Stimulated activated naive CD8-positive, alpha-beta T cell treated with anti-CD3 and anti-CD28 coated beads, Interleukin-15, Interleukin-2, amounts not matched to agents 100 ng/mL and 50 ng/mL, for 24 hours (primary cell): ENCODE measurements around the gene LILRB3.
"Not testable (repeated sequence)": the region's sequence is repeated elsewhere in the genome, so short reads cannot be mapped to it uniquely, and the experiment has no call there.

Experiments used
- H3K27ac Mint-ChIP-seq: one replicate; pipeline ENCODE4 v1.8.0; 2021; ENCODE audit warnings: mild to moderate bottlenecking, mixed read lengths
- H3K27me3 Mint-ChIP-seq: one replicate; pipeline ENCODE4 v1.8.0; 2021; ENCODE audit warnings: mixed read lengths
- H3K36me3 Mint-ChIP-seq: one replicate; pipeline ENCODE4 v1.8.0; 2021; ENCODE audit warnings: low read depth, mixed read lengths
- H3K4me1 Mint-ChIP-seq: one replicate; pipeline ENCODE4 v1.8.0; 2021; ENCODE audit warnings: low read depth, mixed read lengths
- H3K4me3 Mint-ChIP-seq: one replicate; pipeline ENCODE4 v1.8.0; 2021; ENCODE audit warnings: mild to moderate bottlenecking, mixed read lengths
- H3K9me3 Mint-ChIP-seq: one replicate; pipeline ENCODE4 v1.8.0; 2021; ENCODE audit warnings: mixed read lengths

The LILRB3 gene

GRCh38 chr19:54178581-54179261 lies 44.1 kb downstream of the LILRB3 start:
- Mint-ChIP-seq H3K9me3 (no peaks in the 10 kb centered on the region), H3K27me3 (no peaks in the 10 kb centered on the region), H3K4me3 (no peak overlapping the region), H3K27ac (no peak overlapping the region), H3K36me3 (peaks cover 28% of the 10 kb centered on the region), H3K4me1 (no peaks in the 10 kb centered on the region)

DNA sequence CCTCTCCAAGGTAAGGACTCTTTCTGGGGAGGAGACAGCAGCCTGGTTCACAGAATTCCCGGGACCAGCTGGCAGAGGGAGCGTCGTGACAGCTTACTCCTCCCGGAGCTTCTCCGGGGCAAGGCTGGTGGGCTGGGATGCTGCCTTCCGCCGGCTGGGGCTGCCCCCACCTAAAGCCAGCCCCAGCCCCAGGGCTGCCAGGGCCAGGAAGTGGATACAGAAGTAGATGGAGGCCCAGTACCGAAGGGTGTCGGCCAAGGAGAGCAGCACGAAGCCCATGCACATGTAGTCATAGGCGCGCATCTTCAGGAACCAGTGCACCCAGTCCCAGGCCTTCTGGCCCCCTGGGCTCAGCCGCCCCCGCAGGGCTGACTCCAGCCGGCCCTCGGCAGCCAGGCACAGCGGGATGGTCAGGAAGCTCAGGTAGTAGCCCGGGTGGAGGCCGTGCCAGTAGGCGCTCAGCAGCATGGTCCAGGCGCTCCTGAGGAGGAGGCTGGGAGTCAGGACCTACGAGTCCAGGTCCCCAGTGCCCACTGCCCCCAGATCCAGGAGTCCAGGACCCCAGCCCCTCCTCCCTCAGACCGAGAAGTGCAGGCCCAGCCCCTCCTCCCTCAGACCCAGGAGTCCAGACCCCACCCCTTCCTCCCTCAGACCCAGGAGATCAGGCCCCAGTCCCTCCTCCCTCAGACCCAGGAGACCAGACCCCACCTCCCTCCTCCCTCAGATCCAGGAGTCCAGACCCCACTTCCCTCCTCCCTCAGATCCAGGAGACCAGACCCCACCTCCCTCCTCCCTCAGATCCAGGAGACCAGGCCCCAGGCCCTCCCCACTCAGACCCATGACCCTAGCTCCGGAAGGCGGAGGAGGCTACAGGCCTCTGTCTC lies 48.6 kb downstream of the LILRB3 start:
- Mint-ChIP-seq H3K4me3 (no peak overlapping the region), H3K4me1 (no peaks in the 10 kb centered on the region), H3K27me3 (no peaks in the 10 kb centered on the region), H3K9me3 (no peaks in the 10 kb centered on the region), H3K36me3 (peaks cover 18% of the 10 kb centered on the region), H3K27ac (no peak overlapping the region)

- H3K9me3 Mint-ChIP-seq, result no peaks in the 10 kb centered on the region
- H3K4me3 Mint-ChIP-seq, result no peak overlapping the region
- H3K27me3 Mint-ChIP-seq, result no peaks in the 10 kb centered on the region
- H3K4me1 Mint-ChIP-seq, result no peaks in the 10 kb centered on the region
- H3K27ac Mint-ChIP-seq, result no peak overlapping the region
- peaks cover 17% of the 10 kb centered on the region for H3K36me3 Mint-ChIP-seq
Observed at GRCh38 chr19:54173359-54173699, 49.5 kb downstream of the LILRB3 start.

GRCh38 chr19:54172471-54173358 lies 50.1 kb downstream of the LILRB3 start, which contains the start of gene TMC4:
Gene TMC4, minus strand, starts transcription at chr19:54173160. Its CDS starts 43 bp downstream, at chr19:54173117.
- no peak within 1 kb of the TSS for H3K27ac Mint-ChIP-seq
- no peaks in the 10 kb centered on the region for H3K27me3 Mint-ChIP-seq
- H3K4me1 Mint-ChIP-seq, result no peaks in the 10 kb centered on the region
- peaks cover 12% of the 10 kb centered on the region for H3K36me3 Mint-ChIP-seq
- no peaks in the 10 kb centered on the region for H3K9me3 Mint-ChIP-seq
- no peak within 1 kb of the TSS for H3K4me3 Mint-ChIP-seq

GRCh38 chr19:54171736-54172431 lies 50.9 kb downstream of the LILRB3 start:
- H3K9me3 Mint-ChIP-seq, H3K4me1 Mint-ChIP-seq, H3K27ac Mint-ChIP-seq, H3K27me3 Mint-ChIP-seq, H3K4me3 Mint-ChIP-seq: not testable (repeated sequence)
- H3K36me3 Mint-ChIP-seq, result peaks cover 12% of the 10 kb centered on the region

DNA sequence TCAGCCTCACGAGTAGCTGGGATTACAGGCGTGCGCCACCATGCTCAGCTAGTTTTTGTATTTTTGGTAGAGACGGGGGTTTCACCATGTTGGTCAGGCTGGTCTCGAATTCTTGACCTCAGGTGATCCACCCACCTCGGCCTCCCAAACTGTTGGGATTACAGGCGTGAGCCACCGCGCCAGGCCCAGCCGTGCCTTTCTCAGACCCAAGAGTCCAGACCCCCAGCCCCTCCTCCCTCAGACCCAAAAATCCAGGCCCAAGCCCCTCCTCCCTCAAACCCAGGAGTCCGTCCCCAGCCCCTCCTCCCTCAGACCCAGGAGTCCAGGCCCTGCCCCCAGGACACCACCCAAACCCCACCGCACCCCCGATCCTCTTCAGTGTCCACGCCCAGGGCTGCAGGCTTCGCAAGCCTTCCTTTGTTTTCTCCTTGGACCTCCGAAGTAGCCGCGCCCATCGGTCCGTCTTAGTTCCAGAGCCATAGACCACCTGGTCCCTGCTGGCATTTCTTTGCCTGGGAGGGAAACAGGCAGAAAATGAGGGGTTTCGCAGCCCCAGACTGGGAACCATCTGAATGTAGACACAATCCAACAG lies 53.6 kb downstream of the LILRB3 start:
- H3K4me1 Mint-ChIP-seq, result peaks cover 7% of the 10 kb centered on the region
- H3K27ac Mint-ChIP-seq, result no peak overlapping the region
- H3K27me3 Mint-ChIP-seq, result peaks cover 11% of the 10 kb centered on the region
- H3K4me3 Mint-ChIP-seq, result no peak overlapping the region
- H3K36me3 Mint-ChIP-seq, result no peaks in the 10 kb centered on the region
- no peaks in the 10 kb centered on the region for H3K9me3 Mint-ChIP-seq

DNA sequence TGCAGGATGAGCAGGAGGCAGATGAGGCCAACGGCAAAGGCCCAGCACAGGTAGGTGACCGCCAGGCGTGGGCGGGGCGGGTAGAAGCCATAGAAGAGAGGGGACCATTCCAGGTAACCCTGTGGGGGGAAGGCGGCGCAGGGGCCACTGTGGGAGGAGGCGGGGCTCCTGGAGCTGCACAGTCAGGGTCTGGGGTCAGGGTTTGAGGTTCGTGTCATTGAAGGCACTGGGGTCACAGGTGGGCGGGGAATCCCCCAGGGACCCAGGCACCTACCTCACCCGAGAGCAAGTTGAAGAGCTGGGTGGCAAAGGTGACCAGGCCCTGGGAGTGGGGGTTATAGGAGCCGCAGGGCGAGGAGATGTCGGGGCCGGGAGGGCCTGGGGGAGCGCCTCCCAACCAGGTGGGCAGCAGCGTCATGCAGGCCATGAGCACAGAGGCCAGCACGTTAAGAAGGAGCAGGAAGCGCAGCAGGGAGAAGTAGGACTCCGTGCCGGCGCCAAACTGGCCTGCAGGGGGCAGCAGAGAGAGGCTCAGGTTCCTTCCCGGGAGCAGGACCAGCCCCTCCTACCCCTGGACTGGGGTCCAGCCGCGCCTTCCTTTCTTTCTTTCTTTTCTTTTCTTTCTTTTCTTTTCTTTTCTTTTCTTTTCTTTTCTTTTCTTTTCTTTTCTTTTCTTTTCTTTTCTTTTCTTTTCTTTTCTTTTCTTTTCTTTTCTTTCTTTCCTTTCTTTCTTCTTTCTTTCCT lies 54.5 kb downstream of the LILRB3 start:
- H3K27me3 Mint-ChIP-seq, result peaks cover 13% of the 10 kb centered on the region
- H3K36me3 Mint-ChIP-seq, result no peaks in the 10 kb centered on the region
- H3K4me1 Mint-ChIP-seq, result peaks cover 13% of the 10 kb centered on the region
- no peaks in the 10 kb centered on the region for H3K9me3 Mint-ChIP-seq
- no peak overlapping the region for H3K4me3 Mint-ChIP-seq
- H3K27ac Mint-ChIP-seq, result no peak overlapping the region
